Thymus (tissue), 11 donors: Measurements from ENCODE around the gene GFRA1. TPM values are rescaled to one million over a fixed set of nuclear protein-coding genes. Genes with fewer than 3 reads are reported as not detected.

Source experiments
- DNase-seq, 9 donors: peaks; one replicate each; pipeline ENCODE4 v3.0.0-alpha.2; 2013; ENCODE audit warnings: low spot score in 9 of 9, low read depth in 6 of 9, missing footprints in 1 of 9
- H3K27ac ChIP-seq, 2 donors: one replicate each; pipeline ENCODE4 v1.5.1; 2013; ENCODE audit warnings: control low read depth in 1 of 2, low read depth in 1 of 2, low read length in 1 of 2, mild to moderate bottlenecking in 1 of 2, moderate library complexity in 1 of 2
- H3K27me3 ChIP-seq, 2 donors: one replicate each; pipeline ENCODE4 v1.5.1; 2013; ENCODE audit warnings: low read length in 1 of 2; ENCODE audit not compliant: control insufficient read depth in 2 of 2, insufficient read depth in 1 of 2
- H3K36me3 ChIP-seq, 2 donors: one replicate each; pipeline ENCODE4 v1.5.1; 2013; ENCODE audit warnings: low read length in 1 of 2, mild to moderate bottlenecking in 1 of 2, moderate library complexity in 1 of 2; ENCODE audit not compliant: control insufficient read depth in 2 of 2, insufficient read depth in 2 of 2
- H3K4me1 ChIP-seq, 2 donors: one replicate each; pipeline ENCODE4 v1.5.1; 2013; ENCODE audit warnings: low read length in 2 of 2; ENCODE audit not compliant: control insufficient read depth in 2 of 2, insufficient read depth in 2 of 2
- H3K4me3 ChIP-seq, 2 donors: one replicate each; pipeline ENCODE4 v1.5.1; 2013; ENCODE audit warnings: low read length in 2 of 2, control low read depth in 1 of 2, mild to moderate bottlenecking in 1 of 2
- H3K9me3 ChIP-seq, 2 donors: one replicate each; pipeline ENCODE4 v1.5.1; 2013; ENCODE audit warnings: low read length in 1 of 2, mild to moderate bottlenecking in 1 of 2; ENCODE audit not compliant: control insufficient read depth in 2 of 2, insufficient read depth in 1 of 2
- WGBS: extraction: QIAGEN DNeasy Blood & Tissue Kit; methylation state at CpG from one replicate; pipeline ENCODE4 v1.1.7; 2013; 5-methylcytosine and 5-hydroxymethylcytosine counted together
- polyA plus RNA-seq: library from polyadenylated mRNA; stranded (reverse); fragments of 200-250 nt; gene quantifications from one replicate; pipeline ENCODE4 v1.2.3, GENCODE V29; 2013
- total RNA-seq: library from RNA; stranded (reverse); fragments of 120-200 nt; gene quantifications from one replicate; pipeline ENCODE4 v1.2.4, GENCODE V29; 2013
- donor health status: healthy.

The GFRA1 gene
- total and polyA plus RNA-seq, 2 donors = 1.6 to 5.0 TPM

DNA sequence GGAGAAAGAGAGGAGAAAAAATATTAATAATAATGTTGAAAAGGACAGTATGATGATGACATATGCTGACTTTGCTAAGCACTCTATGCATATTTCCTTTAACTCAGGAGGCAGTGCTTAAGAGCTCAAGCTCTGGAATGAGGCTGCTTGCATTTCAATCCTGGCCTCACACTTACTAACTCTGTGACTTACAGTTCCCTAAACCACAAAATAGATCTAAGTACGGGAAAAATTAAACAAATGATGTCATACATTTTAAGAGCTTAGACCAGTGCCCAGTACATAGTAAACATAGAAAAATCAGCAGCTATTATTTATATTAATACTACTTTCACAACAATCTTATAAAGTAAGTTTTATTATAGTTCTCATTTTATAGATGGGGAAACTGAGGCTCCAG lies 61.3 kb downstream of the GFRA1 start:
- H3K9me3 ChIP-seq = no peaks in the 10 kb centered on the region
- H3K4me3 ChIP-seq = no peak overlapping the region
- peaks cover 0 to 10% of the 10 kb centered on the region in 2 donors for H3K4me1 ChIP-seq
- no peak for DNase-seq
- H3K27me3 ChIP-seq = no peaks in the 10 kb centered on the region
- 71% methylated on average over 1 of the region's 1 CpG for WGBS
- no peak overlapping the region for H3K27ac ChIP-seq
- no peaks in the 10 kb centered on the region for H3K36me3 ChIP-seq

DNA sequence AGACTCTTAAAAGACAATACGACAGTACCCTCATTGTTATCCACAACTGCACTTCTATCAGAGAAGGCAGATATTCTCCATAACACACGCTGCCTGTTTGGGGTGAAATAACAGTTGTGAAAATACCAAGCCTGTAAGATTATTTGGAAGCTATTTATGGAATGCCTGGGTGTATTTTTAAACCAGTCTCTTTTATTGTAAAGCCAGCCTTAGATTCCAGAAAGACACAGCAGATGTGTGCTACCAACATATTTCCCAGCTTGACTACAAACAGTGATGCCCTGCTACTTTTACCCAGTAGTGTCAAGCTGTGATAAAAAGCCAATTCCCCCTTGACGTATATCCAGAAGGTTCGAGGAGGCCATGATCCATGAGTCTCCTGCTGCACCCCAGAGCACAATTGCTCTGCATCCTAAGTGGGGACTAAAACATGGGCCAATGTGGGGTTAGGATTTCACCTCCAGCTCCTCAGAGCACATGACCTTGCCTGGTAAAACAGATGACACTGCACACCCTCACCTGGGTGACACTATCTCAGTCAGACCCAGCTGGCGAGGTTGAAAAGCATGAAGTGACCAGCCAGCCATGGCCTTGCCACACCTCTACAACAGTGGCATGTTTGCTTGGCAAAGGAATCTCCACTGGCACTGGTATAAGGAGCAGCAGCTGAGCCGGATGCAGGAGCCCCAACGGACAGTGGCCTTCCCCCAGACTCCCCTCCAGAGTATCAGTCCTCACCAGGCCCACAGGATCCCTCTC lies 62.2 kb downstream of the GFRA1 start:
- no peak for DNase-seq
- Histone ChIP-seq H3K36me3 (no peaks in the 10 kb centered on the region), H3K27me3 (no peaks in the 10 kb centered on the region), H3K4me3 (no peak overlapping the region), H3K4me1 (peaks cover 0 to 10% of the 10 kb centered on the region in 2 donors), H3K27ac (no peak overlapping the region), H3K9me3 (no peaks in the 10 kb centered on the region)
- 92% methylated on average over 7 of the region's 7 CpGs for WGBS

DNA sequence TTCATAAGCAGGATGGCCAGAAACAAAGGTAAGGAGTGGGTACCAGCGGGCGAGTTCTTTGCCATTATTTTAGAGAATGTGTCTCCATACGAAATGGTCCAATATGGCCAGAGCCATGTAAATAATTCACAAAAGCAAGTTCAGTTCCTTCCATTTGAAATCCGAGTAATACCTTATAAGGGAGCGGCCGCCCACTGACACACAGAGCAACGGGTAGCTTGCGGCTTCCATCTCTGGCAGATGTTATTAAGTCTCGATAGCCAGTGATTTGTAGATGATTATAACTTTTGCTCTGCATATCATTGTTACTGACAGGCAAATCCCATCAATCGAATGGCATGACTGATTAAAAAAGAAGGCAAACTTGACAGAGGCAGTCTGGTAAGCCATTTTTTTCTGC lies 63.2 kb downstream of the GFRA1 start:
- H3K9me3 ChIP-seq = no peaks in the 10 kb centered on the region
- H3K27ac ChIP-seq = no peak overlapping the region
- WGBS = 96% methylated on average over 10 of the region's 10 CpGs
- H3K4me1 ChIP-seq = peaks cover 0 to 10% of the 10 kb centered on the region in 2 donors
- no peak for DNase-seq
- no peak overlapping the region for H3K4me3 ChIP-seq
- no peaks in the 10 kb centered on the region for H3K36me3 ChIP-seq
- no peaks in the 10 kb centered on the region for H3K27me3 ChIP-seq

DNA sequence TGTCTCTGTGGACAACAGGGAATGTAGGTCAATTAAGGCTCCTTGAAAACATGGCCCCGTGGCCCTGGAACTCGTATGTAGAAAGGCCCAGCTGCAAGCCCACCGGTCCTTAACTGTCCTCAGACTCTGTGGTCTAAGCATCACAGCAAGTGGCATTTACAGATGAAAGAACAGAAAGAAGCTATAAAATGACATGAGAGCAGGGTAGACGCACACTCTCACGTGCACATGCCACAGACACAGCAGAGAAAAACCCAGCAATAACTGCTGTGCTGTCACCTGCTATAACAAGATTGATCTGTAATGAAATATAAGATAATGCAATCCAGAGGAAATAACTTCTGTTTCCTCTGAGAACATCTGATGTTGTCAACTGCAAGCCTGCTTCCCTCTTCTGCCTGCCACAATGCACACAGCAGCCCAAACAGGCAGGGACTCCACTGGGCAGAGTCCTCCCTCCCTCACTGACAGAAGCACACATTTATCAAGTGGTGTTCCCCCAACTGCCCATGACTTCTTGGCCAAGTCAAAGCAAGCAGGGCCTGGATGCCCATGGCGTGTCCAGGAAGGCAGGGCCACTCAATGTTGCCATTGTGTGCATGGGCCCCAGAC lies 63.9 kb downstream of the GFRA1 start:
- WGBS = 47% methylated on average over 6 of the region's 6 CpGs
- Histone ChIP-seq H3K36me3 (no peaks in the 10 kb centered on the region), H3K27me3 (no peaks in the 10 kb centered on the region), H3K4me1 (peaks cover 0 to 10% of the 10 kb centered on the region in 2 donors), H3K9me3 (no peaks in the 10 kb centered on the region), H3K27ac (no peak overlapping the region), H3K4me3 (no peak overlapping the region)
- DNase-seq = peak in 1 of 9 donors; percentile 8

DNA sequence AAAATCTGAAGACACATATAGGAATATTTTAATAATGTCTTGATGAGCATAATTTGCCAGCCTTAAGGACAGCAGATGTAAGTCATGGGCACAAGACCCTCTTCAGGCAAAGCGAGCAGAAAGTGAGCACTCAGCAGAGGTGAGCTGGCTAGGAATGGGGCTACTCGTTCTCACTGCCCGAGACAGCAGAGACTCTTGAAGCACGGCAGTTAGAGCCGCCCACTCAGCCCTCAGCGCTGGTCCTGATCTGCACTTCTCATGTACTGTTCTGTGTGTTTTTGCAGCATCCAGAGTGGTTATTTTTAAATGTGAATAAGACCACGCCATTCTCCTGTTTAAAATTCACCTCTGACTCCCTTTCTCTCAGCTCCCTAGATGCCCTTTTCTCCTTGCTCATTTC lies 65.3 kb downstream of the GFRA1 start:
- Histone ChIP-seq H3K9me3 (no peaks in the 10 kb centered on the region), H3K27me3 (no peaks in the 10 kb centered on the region), H3K27ac (no peak overlapping the region), H3K36me3 (no peaks in the 10 kb centered on the region), H3K4me3 (no peak overlapping the region), H3K4me1 (peaks cover 0 to 10% of the 10 kb centered on the region in 2 donors)
- WGBS = 92% methylated on average over 7 of the region's 7 CpGs
- no peak for DNase-seq

DNA sequence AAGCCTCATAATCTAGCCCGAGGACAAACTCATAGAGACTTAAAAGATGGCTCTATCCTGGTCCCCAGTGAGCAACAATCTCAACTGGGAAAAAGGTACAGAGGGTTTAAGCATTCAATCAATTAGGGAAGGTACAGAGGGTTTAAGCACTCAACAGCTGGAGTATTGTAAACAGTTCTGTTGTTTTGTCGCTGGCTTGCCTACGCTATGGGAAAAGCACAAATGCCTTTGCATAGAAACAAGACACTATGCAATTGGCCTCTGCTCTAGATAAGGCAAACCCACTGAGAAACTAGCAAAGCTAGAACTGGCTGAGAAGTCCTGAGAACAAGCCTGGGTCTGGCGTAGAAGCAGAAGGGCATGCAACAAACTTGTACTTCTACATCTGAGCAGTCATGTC lies 69.3 kb downstream of the GFRA1 start:
- WGBS = 96% methylated on average over 4 of the region's 4 CpGs
- Histone ChIP-seq H3K9me3 (no peaks in the 10 kb centered on the region), H3K4me1 (peaks cover 0 to 6% of the 10 kb centered on the region in 2 donors), H3K4me3 (no peak overlapping the region), H3K27ac (no peak overlapping the region), H3K27me3 (no peaks in the 10 kb centered on the region), H3K36me3 (no peaks in the 10 kb centered on the region)
- no peak for DNase-seq

DNA sequence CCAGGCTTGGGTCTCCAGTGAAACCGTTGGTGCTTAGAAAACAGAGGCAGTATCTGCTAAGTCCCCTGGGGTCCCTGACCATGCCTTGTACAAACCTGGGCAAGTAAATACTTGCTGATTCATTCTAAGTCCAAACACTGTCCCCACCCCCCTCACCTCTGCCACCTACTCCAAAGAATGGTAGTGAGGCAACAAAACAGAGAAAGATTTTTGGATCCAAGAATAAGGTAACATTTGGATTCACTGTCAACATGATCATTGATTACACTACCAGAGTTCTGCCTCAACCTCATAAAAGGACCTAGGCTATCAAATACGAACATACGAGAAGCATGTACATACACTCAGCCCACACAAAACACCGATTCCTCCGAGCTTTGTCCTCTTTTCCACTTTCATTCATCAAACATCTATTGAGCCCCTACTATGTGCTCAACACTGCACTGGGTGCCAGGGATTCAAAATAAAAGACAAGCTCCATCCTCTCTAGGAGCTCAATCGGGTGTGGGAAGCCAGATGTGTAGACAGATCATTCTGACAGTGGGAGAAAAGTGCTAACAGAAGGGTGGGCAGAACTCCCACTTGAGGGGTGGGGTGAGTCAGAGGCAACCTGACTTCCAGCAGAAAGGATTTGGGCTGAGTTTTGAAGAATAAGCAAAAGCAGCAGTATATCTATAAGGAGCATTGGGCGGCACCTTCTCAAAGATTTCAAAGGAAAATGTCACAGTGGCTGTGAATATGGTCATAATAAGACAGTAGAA lies 71.2 kb downstream of the GFRA1 start:
- no peak for DNase-seq
- Histone ChIP-seq H3K4me1 (no peaks in the 10 kb centered on the region), H3K9me3 (no peaks in the 10 kb centered on the region), H3K4me3 (no peak overlapping the region), H3K36me3 (no peaks in the 10 kb centered on the region), H3K27ac (no peak overlapping the region), H3K27me3 (no peaks in the 10 kb centered on the region)
- 95% methylated on average over 7 of the region's 7 CpGs for WGBS

DNA sequence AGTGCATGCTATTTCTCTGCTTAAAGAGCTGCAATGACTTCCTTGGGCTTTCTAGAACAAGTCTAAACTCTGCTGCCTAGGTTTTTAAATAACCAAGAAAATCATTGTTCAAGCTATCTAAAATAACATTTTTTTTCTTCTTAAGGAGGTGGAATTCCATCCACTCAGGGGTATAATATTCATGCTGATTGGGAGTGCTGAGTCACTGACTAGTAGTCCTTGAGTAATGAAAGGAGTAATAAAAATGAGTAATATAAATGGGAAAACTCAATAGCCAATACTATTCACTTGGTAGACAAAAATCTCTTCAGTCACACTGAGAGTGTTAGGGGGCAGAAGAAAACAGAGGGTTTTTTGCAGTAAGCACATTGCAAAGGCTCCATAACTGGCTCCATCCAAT lies 72.0 kb downstream of the GFRA1 start:
- DNase-seq = no peak
- Histone ChIP-seq H3K9me3 (no peaks in the 10 kb centered on the region), H3K27me3 (no peaks in the 10 kb centered on the region), H3K4me1 (no peaks in the 10 kb centered on the region), H3K27ac (no peak overlapping the region), H3K4me3 (no peak overlapping the region), H3K36me3 (no peaks in the 10 kb centered on the region)

DNA sequence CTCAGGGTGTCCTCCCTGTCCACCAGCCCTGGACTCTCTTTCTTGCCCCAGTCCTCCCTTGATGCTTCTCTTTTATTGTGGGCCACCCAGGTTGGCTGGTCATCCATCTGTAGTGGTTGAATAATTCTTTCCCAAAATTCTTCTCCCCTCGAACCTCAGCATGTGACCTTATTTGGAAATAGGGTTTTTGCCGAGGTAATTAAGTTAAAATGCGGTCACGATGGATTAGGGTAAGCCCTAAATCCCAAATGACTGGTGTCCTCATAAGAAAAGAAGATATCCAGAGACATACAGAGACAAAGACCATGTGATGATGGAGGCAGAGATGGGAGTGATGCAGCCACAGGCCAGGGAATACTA lies 74.3 kb downstream of the GFRA1 start:
- Histone ChIP-seq H3K4me3 (no peak overlapping the region), H3K27ac (no peak overlapping the region), H3K27me3 (no peaks in the 10 kb centered on the region), H3K4me1 (no peaks in the 10 kb centered on the region), H3K36me3 (no peaks in the 10 kb centered on the region), H3K9me3 (peaks cover 0 to 3% of the 10 kb centered on the region in 2 donors)
- WGBS = 85% methylated on average over 4 of the region's 4 CpGs
- DNase-seq = no peak
